ENCODE results near the gene SOHLH1.

SOHLH1 gene

DNA sequence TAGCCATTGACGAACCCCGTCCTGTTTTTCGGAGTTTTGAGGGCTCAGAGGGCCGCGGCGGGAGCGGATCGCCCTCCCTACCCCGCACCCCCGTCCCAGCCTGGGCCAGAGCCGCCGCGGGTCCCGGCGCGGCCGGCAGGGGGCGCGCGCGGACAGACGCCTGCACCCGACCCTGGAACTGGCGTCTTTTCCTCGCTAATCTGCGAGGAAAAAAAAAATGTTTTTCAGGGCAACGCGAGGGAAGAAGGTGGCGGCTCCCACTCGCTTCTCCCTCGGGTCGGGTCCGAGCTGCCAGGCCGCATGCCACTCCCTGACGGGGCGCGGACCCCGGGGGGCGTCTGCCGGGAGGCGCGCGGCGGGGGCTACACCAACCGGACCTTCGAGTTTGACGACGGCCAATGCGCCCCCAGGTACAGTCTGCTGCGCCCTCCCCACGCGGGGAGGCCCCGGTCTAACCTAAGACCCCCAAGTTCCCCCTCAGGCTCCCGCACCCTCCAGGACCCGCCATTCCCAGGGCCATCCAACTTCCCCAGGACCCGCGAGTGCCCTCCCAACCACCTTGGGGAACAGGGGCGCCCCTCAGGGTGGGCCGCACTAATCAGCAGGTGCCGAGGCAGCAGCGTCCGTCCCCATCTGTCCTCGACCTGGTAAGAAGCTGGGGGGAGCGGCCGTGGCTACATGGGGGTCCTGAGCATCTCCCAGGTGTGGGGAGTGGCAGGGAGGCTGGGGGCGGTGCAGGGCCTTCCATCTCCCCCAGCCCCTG is 2.9 kb upstream of the SOHLH1 start, which contains the start of gene KCNT1:
KCNT1 (plus strand) TSS at position 227 of the 763 bp plus-strand sequence; CDS start at position 301, 74 bp downstream.
- DNase-seq = peak; percentile 84

DNA sequence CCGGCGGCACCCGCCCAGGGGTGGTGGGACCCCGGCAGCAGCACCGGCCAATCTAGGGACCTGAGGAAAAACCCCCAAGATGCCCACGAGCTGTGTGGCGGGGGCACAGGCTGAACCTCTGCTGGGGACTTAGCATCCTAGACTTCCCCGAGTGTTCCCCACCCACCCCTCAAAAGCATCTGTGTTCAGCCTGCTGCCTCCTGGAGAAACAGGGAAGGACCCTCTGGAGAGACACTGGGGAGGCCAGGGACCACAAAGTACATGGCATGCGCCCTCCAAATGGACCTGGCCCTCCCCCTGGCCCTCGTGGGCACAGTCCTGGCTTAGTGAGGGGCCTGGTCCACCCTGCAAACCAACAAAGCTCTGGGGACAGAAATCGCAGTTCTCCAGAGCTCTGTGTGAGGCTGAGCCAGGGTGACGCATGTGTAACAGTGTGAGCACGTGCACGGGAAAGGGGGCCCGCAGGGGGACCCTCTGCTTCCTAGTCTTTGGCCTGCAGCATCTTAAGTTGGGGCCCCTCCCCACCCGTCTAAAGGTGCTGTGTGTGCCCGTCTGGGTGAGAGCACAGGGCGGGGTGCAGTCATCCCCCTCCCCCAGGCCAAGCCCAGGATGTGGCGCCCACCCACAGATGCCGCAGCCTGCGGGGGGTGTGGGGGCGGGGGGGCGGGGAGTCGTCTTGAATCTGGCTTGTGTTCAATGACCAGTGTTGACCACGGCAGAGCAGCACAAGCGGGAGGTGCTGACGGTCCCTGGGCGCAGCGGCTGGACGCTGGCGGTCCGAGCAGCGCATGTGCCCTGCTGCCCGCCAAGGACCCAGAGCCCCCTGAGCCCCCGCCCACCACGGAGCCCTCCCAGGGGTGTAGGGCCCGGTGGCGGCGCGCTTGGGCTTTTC is 2.0 kb upstream of the SOHLH1 start:
- DNase-seq = peak; percentile 71

DNA sequence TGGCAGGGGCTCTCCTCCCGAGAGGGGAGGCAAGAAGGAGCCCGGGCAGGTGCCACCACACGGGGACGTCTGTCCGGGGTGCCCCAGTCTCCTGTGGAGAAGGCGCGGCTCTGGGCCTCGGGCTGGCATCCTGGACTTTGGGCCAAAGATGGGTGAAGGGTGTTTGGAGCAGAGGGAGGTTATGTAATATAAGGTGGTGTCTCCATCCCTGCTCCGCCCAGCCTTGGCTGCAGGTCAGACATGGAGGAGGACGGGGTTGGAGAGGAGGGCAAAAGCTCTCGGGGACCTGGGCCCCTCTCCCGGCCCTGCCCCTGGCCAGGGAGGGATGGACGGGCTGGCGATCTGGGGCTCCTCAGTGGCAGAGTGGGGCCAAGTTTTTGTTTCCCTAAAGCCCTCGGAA is 1.2 kb upstream of the SOHLH1 start:
- no peak for DNase-seq

DNA sequence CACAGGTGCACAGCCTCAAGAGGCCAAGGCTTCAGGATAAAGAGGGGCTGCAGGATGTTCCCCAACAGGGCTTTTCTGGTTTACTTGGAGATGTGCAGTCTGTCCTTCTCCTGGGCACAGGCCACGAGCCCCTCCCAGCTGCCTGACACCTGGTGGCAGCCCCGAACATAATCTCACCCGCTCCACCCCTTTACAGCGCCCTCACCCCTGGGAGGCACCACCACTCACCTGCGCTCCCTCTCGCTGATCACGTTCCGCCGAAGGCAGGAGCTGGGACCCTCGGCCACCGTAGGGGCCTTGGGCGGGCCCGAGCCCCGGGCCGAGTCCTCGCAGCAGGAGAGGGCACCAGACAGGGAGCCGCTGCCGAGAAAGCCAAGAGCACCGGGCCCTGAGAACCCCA is 514 bp downstream of the SOHLH1 start:
- no peak for DNase-seq

DNA sequence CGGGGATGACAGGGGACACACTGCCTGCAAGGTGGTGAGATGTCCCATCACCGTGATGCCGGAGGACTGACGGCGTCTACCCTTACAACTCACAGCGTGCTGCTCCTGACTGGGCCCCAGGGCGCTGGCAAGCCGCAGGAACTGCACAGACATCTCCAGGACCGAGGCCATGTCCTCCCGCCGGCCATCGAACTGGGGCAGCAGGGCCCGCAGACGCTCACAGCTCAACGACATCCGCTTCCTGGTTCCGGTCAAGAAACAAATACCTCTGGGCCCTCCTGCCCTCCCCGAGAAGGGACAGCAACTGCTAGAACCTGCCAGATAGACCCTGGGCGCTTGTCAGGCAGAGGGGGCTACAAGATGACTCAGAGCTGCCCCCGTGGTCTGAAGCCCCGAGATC is 1.0 kb downstream of the SOHLH1 start:
- no peak for DNase-seq

DNA sequence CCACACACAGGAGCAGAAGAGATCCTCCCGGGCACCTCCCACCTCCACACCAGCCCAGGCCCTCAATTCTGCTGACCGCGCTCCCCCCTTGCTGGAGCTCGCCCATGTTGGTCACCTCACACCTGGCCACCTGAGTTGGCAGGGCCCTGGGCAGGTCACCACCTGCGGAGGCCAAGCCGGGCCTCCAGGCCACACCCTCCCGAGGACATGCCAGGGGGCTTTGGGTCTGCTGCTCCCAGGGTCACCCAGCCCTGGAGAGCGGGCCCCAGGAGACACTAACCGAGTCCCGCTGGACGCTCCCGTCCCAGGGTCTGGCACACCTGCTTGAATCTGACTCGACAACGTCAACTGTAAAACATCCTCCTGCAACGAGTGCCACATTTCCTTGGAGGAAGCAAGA is 2.1 kb downstream of the SOHLH1 start:
- DNase-seq = no peak

DNA sequence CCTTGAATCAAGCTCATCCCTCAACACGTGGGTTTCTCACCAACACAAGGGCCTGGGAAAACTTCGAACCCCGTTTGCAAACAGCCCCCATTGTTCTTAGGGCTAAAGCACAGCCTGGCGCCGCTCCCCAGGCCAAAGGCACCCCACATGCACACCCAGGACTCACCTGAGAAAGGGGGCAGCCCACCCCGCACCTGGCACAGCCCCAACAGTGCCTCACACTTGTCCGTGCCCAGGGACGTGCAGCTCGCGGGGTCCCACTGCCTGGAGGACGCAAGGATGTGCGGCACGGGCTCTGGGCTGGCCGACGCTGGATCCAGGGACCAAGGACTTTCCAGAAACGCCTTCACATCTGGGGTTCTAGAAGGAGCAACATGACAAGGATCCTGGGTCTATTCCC is 2.8 kb downstream of the SOHLH1 start:
- DNase-seq = no peak

DNA sequence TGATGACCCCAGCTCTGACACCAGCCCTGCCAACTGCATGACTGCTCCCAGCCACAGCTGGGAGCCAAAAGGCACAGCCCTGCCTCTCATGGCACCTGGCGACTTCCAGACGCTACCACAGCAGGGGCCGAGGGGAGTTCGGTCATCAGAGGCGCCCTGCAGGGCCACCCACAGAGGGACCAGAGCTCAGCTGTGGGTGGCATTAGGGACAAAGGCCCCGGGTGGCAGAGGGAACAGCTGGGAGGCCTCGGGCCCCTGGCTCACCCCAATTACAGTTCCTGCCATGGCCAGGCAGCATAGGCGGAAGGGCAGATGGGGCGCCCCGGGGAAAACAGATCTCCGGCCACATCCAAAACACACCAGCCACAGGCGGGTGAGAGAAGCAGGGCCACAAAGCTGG is 3.6 kb downstream of the SOHLH1 start:
- DNase-seq = no peak

DNA sequence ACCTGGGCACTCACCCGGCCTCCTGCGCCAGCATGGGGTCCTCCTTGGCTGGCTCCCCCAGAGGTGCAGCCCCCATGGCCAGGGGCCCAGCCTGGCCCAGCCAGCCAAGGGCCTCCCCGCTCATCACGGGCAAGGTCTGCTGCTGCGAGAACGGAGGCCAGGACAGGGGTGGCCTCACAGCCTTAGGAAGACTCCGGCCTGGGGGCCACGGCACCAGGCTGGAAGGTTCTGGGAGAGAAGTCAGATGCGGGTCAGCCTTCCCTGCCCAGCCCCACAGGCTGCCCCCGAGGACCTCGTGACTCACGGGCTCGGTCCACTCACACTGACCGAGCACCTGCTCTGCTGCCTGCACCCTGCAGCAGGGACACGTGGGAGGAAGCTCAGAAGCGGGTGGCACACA is 4.2 kb downstream of the SOHLH1 start:
- DNase-seq = no peak

DNA sequence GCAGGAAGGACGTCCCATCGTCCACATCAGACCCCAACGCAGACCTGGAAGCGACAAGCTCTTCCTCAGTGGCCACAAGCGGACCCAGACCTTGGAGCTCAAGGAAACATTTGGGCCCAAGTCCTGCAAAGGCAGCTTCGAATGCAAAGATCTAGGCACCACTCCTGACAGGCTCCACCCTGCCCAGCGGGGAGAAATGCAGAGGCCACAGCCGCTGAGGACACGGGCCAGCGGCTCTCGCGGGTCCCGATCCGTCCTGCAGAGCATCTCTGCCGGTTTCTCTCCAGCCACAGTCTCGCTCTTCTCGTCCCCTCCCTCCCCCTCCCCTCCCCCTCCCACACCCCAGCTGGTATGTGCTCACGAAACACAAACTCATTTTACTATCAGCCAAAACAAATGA is 4.9 kb downstream of the SOHLH1 start:
- DNase-seq = no peak

DNA sequence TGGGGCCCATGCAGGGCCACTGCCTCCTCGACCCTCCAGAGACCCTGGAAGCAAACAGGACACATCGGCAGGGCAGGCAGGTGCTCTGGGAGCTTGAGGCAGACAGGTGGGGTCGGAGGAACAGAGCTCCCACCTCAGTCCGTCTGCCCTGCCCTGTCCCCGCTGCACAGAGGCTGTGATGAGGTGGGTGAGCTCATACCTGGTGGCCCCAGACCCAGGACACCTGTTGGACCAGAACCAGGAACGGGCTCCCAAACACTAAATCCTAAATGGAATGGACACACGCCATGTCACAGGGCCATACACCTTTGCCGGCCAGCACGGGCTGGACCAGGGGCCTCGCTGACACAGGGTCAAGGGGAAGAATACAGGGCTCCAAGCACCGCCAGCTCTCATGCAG is 5.5 kb downstream of the SOHLH1 start:
- DNase-seq = no peak

DNA sequence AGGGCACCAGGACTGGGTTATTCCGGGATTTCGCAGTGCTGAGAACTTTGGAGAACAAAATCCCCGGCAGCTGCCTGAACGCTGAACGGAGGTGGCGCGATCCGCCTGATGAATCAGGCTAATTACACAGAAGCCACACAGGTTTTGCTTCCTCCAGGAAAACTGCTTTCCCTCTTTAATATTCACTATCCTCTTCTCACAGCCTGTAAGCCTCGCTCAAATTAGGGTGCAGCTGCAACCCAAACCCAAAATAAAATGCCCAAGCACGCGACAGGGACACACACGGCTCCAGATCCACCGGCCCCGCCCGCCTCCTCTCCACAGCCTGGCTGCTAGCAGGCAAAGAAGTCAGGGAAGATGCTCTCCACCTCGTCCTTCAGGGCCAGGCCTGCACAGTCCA is 6.0 kb downstream of the SOHLH1 start:
- no peak for DNase-seq

DNA sequence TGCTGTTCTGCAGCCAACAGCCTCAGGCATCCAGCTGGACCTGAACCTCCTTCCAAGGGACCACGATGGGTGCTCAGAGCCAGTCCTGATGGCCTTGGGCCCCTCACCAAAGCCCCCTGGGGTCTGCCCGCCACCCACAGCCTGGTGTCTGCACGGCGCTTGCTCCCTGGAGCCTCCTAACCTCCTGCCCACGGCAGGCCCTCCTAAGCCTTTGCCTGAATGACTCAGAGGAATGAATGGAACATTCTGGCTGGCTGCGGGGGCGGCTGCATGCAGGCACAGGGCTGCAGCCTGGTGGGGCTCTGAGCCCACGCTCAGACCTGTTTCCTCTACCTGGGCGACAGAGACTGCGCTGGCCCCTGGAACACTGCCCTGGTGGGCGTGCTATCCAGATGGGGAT is 6.9 kb downstream of the SOHLH1 start:
- DNase-seq = no peak

DNA sequence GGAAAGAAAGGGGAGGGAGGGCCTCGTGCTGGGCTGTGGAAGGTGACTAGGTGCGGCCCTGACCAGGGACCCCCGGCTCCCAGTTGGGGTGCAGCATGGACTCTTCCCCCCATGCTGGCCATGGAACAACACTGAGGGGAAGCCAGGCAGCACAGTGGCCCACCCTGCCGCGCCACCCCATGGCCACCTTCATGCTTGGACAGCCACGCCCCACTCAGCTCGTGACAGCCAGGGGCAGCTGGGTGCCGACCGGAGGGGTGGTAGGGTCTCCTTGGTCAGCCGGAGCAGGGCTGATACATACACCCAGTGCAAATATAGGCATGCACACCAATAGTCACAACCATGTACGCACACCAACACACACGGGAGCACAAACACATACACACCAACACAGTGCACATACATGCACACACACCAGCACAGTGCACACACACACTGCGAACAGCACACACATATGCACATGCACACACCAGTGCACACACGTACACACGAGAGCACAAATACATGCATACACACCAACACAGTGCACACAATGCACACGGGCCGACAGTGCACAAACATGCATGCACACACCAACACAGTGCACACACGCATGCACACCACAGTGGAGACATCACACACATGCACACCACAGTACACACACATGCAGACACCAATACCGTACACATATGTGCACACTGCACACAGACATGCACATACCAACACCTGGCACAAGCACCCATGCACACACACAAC is 8.3 kb downstream of the SOHLH1 start:
- DNase-seq = no peak

DNA sequence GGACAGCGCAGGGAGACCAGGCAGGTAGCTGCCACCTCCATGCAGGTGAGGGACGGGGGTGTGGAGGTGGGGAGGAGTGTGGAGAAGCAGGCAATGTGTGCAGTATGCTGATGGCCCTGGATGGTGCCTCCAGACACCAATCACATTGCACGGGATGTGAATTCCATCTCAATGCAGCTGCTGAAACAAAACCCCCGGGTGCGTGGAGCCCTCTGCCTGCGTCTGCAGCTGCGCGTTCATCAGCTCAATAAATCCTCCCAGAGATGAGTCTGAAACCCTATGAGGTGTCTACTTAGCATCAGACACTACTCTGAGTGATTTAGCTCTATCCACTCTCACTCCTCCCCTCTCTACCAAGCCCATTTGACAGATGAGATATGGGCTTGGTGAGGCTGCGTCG is 10.3 kb downstream of the SOHLH1 start:
- DNase-seq = no peak

DNA sequence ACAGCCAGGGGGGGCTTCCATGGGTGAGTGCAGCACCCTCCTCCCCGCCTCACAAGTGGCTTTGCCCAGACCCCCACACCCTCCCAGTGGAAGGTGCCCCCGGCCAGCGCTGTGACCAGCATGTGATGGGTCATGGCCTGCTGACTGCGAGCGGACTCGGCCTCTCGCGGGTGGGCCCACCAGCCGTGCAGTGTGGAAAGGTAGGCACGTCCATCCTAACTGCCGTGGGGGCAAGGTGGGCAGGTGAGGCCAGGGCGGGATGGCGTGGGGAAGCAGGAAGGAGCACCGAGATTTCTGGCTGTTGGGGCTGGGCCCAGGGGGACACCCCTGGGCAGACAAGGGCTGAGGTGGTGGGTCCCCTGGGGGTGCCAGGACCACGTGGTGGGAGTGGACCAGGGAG is 12.1 kb downstream of the SOHLH1 start:
- DNase-seq = no peak

DNA sequence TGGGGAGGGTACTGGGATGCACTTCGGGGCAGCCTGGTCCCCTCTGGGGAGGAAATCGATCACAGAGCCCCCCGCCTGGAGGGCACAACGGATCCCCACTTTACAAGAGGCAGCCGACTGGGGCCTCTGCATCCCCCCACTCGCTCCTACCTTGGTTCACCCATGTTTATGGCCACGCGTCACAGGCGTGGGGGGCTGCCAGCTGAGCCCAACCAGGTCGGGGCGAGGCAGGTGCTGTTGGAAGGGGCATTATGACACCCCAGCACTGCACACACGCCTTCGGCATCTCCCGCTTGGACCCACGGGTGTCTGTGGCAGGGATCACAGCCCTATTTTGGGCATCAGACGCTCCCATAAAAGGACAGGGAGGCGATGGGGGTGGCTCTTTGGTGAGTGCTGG is 14.6 kb downstream of the SOHLH1 start:
- DNase-seq = no peak

DNA sequence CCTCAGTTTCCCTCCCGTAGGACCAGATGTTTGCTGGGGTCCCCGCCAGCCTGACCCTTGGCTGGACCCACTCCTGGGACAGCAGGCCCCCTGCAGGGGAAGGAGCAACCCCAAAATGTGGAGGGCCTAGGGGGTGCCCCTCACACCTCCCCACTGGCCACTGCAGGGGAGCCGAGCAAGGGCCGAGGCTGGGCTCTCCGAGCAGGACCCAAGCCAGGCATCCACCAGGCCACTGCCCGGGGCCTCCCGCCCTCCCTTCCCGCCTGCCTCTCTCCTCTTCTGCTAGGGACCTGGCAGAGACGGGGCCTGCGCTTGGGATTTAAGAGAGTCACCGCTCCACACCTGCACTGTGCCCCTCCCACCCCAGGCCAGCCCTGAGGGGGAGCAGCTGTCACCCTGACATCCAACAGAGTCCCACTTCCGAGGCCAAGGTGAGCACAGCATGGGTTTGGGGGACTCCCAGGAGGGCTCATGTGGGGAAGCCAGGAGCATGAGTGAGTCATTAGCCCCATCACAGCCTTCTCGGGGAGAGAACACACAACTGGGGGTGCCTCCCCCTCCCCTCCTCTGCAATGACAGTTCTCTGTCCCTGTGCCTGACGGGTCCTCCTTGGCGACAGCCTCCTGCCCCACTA is 15.8 kb downstream of the SOHLH1 start:
- no peak for DNase-seq

DNA sequence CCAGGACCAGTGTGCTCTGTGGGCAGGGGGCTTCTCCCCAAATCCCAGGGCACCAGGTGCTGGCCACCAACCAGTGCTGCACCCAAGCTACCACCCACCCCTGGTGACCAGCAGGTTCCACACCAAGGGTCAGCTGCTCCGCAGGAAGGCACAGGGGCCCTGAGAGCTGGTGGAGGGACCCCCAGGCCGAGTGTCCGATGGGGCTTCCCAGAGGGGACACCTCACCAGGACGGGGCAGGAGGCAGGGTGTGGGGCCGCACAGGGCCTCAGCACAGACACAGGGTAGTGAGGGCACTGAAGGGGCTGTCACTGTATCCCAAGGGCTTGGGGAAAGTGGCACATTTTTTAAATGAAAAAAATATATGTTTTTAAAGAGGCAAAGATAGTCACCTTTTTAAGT is 18.1 kb downstream of the SOHLH1 start:
- no peak for DNase-seq

DNA sequence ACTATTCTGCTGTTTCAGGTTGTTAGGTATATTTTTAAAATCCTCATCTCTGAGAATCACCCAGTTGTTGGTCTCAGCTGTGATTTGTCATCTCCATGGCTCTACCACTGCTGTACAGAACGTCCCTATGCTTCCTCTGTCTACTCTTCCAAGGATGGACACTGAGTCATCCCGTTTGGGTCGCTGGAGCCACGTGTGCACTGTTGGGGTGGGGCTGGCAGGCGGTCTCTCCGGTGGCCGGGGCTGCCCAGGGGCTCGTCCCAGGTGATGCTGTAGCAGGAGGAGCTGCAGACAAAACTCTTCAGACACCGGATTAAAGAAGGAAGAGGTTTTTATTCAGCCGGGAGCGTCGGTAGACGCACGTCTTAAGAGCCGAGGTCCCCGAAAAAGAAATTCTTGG is 19.2 kb downstream of the SOHLH1 start:
- DNase-seq = no peak

DNA sequence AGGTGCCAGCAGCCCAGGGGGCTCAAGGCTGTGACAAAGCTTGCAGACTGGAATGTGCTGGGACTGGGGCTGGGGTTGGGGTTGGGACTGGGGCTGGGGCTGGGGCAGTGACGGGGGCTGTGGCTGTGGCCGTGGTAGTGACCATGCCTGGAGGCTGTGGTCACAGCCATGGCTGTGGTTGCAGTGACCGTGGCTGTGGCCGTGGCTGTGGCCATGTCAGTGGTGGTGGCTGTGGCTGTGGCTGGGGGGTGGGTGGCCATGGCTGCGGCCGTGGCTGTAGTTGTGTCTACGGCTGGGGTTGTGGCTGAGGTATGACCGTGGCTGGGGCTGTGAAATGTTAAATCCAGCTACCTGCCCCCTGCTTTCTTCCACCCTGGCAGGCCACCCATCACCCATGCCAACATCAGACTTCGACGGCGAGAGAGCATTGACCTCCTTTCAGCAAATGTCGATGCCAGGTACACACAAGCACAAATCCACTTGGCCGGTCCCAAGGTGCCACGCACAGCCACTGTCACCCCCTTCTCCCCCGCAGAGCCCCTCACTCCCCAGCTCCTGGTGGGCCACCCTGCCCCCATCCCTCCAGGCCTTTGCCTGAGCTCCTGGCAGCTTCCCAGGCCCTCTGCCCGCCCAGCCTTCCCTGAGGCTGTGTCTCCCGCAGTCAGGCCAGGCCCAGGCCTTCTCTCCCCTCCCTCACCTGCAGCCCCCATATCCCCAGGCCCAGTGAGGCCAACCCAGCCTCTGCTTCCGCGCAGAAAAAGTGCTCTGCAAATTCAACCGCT is 20.9 kb downstream of the SOHLH1 start:
- no peak for DNase-seq

DNA sequence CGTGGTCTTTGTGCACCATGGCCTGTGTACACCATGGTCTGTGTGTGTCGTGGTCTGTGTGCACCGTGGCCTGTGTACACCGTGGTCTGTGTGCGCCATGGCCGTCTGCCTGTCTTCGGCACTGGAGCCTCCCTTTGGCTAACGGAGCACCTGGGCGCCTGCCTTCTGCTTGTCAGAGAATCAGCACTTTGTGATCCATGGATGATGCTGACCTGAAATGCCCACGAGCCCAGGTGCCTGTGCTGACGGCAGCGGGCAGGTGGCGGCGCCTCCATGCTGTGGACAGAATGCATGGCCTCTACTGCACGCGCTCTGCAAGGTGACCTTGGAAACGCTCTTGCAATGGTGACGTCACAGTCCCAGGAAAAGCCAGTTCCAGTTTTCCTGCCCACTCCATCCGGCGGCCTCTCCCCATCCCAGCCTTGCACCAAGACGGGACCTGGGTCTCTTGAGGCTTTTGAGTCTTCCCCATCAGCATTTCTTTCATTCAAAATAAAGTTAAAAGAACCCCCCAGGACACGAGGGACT is 21.6 kb downstream of the SOHLH1 start:
- DNase-seq = no peak

Measured in activated CD8-positive, alpha-beta memory T cell treated with anti-CD3 and anti-CD28 coated beads for 24 hours (primary cell).